ENCODE results near the gene PRR22. TPM values are rescaled to one million over a fixed set of nuclear protein-coding genes. Genes with fewer than 3 reads are reported as not detected.

The PRR22 gene
- total RNA-seq, 1 donor from 2014 or later = 0.53 TPM

- H3K27me3 ChIP-seq (ENCODE audit: control insufficient read depth, insufficient read depth, low read length) = peaks cover 5% of the 10 kb centered on the region
- DNase-seq (ENCODE audit: low read depth) (peak; percentile 14), FAIRE-seq (no peak)
- no peak for TF ChIP-seq CTCF (IDR thresholded peaks at IDR 0.05; ENCODE audit: insufficient read depth, low read length, severe bottlenecking)
- no peaks in the 10 kb centered on the region for H3K36me3 ChIP-seq (ENCODE audit: control insufficient read depth, insufficient read depth, low read length)
- H3K4me3 ChIP-seq (ENCODE audit: low read depth, low read length) = no peak overlapping the region
Observed at GRCh38 chr19:5809053-5809452, 24.5 kb upstream of the PRR22 start.

GRCh38 chr19:5808120-5808816, 23.7 kb upstream of the PRR22 start:
- FAIRE-seq (no peak), DNase-seq (ENCODE audit: low read depth) (no peak)
- TF ChIP-seq CTCF (IDR thresholded peaks at IDR 0.05; ENCODE audit: insufficient read depth, low read length, severe bottlenecking) = no peak

GRCh38 chr19:5806905-5807304, 22.4 kb upstream of the PRR22 start:
- no peak for TF ChIP-seq CTCF (IDR thresholded peaks at IDR 0.05; ENCODE audit: insufficient read depth, low read length, severe bottlenecking)
- H3K4me3 ChIP-seq (ENCODE audit: low read depth, low read length) = no peak overlapping the region
- H3K36me3 ChIP-seq (ENCODE audit: control insufficient read depth, insufficient read depth, low read length) = no peaks in the 10 kb centered on the region
- H3K27me3 ChIP-seq (ENCODE audit: control insufficient read depth, insufficient read depth, low read length) = peaks cover 7% of the 10 kb centered on the region
- DNase-seq (ENCODE audit: low read depth) = no peak
- no peak for FAIRE-seq

More at GRCh38 chr19:5808120-5808816, 23.7 kb upstream of the PRR22 start:
- Histone ChIP-seq H3K27me3 (ENCODE audit: control insufficient read depth, insufficient read depth, low read length) (peaks cover 5% of the 10 kb centered on the region), H3K4me3 (ENCODE audit: low read depth, low read length) (no peak overlapping the region), H3K36me3 (ENCODE audit: control insufficient read depth, insufficient read depth, low read length) (no peaks in the 10 kb centered on the region)

GRCh38 chr19:5806133-5806489, 21.6 kb upstream of the PRR22 start:
- FAIRE-seq (no peak), DNase-seq (ENCODE audit: low read depth) (no peak)
- Histone ChIP-seq H3K27me3 (ENCODE audit: control insufficient read depth, insufficient read depth, low read length) (peaks cover 7% of the 10 kb centered on the region), H3K36me3 (ENCODE audit: control insufficient read depth, insufficient read depth, low read length) (no peaks in the 10 kb centered on the region), H3K4me3 (ENCODE audit: low read depth, low read length) (no peak overlapping the region)
- TF ChIP-seq CTCF (IDR thresholded peaks at IDR 0.05; ENCODE audit: insufficient read depth, low read length, severe bottlenecking) = no peak

GRCh38 chr19:5805462-5806132, 21.1 kb upstream of the PRR22 start:
- peak; percentile 78 for TF ChIP-seq CTCF (IDR thresholded peaks at IDR 0.05; ENCODE audit: insufficient read depth, low read length, severe bottlenecking)
- FAIRE-seq (no peak), DNase-seq (ENCODE audit: low read depth) (no peak)
- no peaks in the 10 kb centered on the region for H3K36me3 ChIP-seq (ENCODE audit: control insufficient read depth, insufficient read depth, low read length)
- no peak overlapping the region for H3K4me3 ChIP-seq (ENCODE audit: low read depth, low read length)
- H3K27me3 ChIP-seq (ENCODE audit: control insufficient read depth, insufficient read depth, low read length) = peaks cover 7% of the 10 kb centered on the region
